Neural crest cell (in vitro differentiated cells): Measurements from ENCODE around the gene FKBP9. TPM values are rescaled to one million over a fixed set of nuclear protein-coding genes. Genes with fewer than 3 reads are reported as not detected.

Experiments
- DNase-seq: peaks from one replicate; pipeline ENCODE4 v3.0.0; 2021; ENCODE audit warnings: low read depth, mixed read lengths, low spot score
- H3K27ac Mint-ChIP-seq: one replicate; pipeline ENCODE4 v1.8.0; 2021; ENCODE audit warnings: mild to moderate bottlenecking, mixed read lengths; ENCODE audit not compliant: unreplicated experiment
- H3K27me3 Mint-ChIP-seq: 2 replicates; pipeline ENCODE4 v1.8.0; 2021; ENCODE audit warnings: low read depth, mild to moderate bottlenecking, mixed read lengths
- H3K36me3 Mint-ChIP-seq: 2 replicates; pipeline ENCODE4 v1.8.0; 2021; ENCODE audit warnings: low read depth, mild to moderate bottlenecking, mixed read lengths
- H3K4me1 Mint-ChIP-seq: 2 replicates; pipeline ENCODE4 v1.8.0; 2021; ENCODE audit warnings: mixed read lengths
- H3K4me3 Mint-ChIP-seq: one replicate; pipeline ENCODE4 v1.8.0; 2021; ENCODE audit warnings: mild to moderate bottlenecking, mixed read lengths
- H3K9me3 Mint-ChIP-seq: 2 replicates; pipeline ENCODE4 v1.8.0; 2021; ENCODE audit warnings: mixed read lengths
- total RNA-seq: library from RNA; stranded (reverse); gene quantifications from 2 replicates; pipeline ENCODE4 v1.2.1, GENCODE V29; 2021
- TF ChIP-seq, protein P1 (sequence below): fragments of 200-600 bp; sonication (generic); conservative IDR thresholded peaks from 2 replicates; pipeline ENCODE4 v1.5.0; 2021; ENCODE audit warnings: antibody characterized with exemption, mild to moderate bottlenecking

Gene FKBP9
- total RNA-seq, 1 donor from 2014 or later = 85.6 TPM

DNA sequence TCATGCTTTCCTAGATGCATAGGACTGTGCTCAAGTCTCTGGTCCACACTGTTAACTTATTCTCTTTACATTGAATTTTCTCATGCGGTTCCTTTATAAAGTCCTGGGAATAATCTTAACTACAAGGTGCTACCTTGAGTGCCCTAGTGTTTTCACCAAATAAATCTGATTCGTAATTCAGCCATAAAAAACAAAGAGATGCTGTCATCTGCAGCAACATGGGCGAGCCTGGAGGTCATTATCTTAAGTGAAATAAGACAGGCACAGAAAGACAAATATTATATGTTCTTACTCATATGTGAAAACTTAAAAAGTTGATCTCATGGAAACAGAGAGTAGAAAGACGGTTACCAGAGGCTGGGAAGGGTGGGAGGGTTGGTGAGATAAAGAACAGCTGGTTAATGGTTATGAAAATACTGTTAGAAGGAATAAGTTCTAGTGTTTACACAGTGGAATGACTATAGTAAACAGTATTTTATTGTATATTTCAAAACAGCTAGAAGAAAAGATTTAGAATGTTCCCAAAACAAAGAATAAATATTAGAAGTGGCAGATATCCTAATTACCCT, 67.0 kb downstream of the FKBP9 start:
- TF ChIP-seq, protein P1, sequence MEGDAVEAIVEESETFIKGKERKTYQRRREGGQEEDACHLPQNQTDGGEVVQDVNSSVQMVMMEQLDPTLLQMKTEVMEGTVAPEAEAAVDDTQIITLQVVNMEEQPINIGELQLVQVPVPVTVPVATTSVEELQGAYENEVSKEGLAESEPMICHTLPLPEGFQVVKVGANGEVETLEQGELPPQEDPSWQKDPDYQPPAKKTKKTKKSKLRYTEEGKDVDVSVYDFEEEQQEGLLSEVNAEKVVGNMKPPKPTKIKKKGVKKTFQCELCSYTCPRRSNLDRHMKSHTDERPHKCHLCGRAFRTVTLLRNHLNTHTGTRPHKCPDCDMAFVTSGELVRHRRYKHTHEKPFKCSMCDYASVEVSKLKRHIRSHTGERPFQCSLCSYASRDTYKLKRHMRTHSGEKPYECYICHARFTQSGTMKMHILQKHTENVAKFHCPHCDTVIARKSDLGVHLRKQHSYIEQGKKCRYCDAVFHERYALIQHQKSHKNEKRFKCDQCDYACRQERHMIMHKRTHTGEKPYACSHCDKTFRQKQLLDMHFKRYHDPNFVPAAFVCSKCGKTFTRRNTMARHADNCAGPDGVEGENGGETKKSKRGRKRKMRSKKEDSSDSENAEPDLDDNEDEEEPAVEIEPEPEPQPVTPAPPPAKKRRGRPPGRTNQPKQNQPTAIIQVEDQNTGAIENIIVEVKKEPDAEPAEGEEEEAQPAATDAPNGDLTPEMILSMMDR = no peak
- Mint-ChIP-seq H3K27me3 (no peaks in the 10 kb centered on the region), H3K4me3 (no peak overlapping the region), H3K4me1 (no peaks in the 10 kb centered on the region), H3K27ac (no peak overlapping the region), H3K36me3 (no peaks in the 10 kb centered on the region), H3K9me3 (no peaks in the 10 kb centered on the region)
- no peak for DNase-seq

DNA sequence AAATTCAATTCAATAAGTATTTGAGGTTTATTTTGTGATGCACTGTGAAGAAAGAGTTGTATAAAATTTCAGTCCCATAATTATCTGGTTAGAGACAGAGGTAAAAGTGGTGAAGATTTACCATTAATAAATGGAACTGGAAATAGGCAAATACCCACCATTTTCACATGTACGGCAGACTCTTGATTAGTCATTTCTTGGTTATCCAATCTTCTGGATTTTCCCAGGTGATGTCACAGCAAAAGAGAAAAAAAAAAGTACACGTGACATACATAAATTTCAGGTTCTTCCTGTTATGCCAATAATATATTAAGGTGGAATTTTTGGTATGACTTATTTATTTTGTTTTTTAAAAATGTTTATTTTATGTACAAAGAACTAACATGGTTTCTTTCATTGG, 78.5 kb downstream of the FKBP9 start:
- no peaks in the 10 kb centered on the region for H3K9me3 Mint-ChIP-seq
- H3K4me3 Mint-ChIP-seq = no peak overlapping the region
- no peaks in the 10 kb centered on the region for H3K27me3 Mint-ChIP-seq
- peaks cover 18% of the 10 kb centered on the region for H3K4me1 Mint-ChIP-seq
- H3K36me3 Mint-ChIP-seq = peaks cover 3% of the 10 kb centered on the region
- no peak overlapping the region for H3K27ac Mint-ChIP-seq
- DNase-seq = no peak
- TF ChIP-seq, protein P1 = no peak

DNA sequence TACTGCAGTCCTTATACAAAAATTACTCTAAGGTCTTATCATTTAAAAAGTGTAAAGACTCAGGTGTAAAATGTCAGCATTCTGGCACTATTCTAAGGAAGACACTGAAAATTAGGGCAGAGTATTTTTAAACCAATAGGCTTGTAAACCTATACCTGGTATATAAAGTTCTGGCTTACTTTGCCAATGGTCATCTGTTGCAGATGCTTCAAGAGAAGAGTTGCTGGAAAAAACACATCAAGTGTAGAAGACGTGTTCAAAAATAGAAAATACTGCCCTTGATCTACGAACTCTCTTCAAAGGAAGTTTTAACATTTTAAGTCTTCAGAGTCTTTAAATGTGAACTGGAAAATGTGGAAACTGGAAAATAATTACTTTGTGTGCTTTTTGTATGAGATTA, 81.4 kb downstream of the FKBP9 start:
- peaks cover 3% of the 10 kb centered on the region for H3K36me3 Mint-ChIP-seq
- no peak overlapping the region for H3K4me3 Mint-ChIP-seq
- no peaks in the 10 kb centered on the region for H3K27me3 Mint-ChIP-seq
- no peak for DNase-seq
- H3K27ac Mint-ChIP-seq = no peak overlapping the region
- no peaks in the 10 kb centered on the region for H3K9me3 Mint-ChIP-seq
- peaks cover 22% of the 10 kb centered on the region for H3K4me1 Mint-ChIP-seq
- TF ChIP-seq, protein P1 = no peak

- H3K36me3 Mint-ChIP-seq = peaks cover 2% of the 10 kb centered on the region
- H3K4me1 Mint-ChIP-seq = peaks cover 27% of the 10 kb centered on the region
- TF ChIP-seq, protein P1 = no peak
- H3K27ac Mint-ChIP-seq = no peak overlapping the region
- H3K9me3 Mint-ChIP-seq = no peaks in the 10 kb centered on the region
- no peak for DNase-seq
- no peaks in the 10 kb centered on the region for H3K27me3 Mint-ChIP-seq
- no peak overlapping the region for H3K4me3 Mint-ChIP-seq
These were observed 82.1 kb downstream of the FKBP9 start for GRCh38 chr7:33039257-33039902.

- no peak for DNase-seq
- TF ChIP-seq, protein P1 = no peak
- Mint-ChIP-seq H3K4me1 (peaks cover 24% of the 10 kb centered on the region), H3K27me3 (no peaks in the 10 kb centered on the region), H3K27ac (no peak overlapping the region), H3K9me3 (no peaks in the 10 kb centered on the region), H3K4me3 (no peak overlapping the region), H3K36me3 (no peaks in the 10 kb centered on the region)
These were observed 82.7 kb downstream of the FKBP9 start for GRCh38 chr7:33039903-33040292.
